HG03457 (cell line): Measurements from ENCODE around the gene CEP57.
"Not testable (repeated sequence)": the region's sequence is repeated elsewhere in the genome, so short reads cannot be mapped to it uniquely, and the experiment has no call there.

Source experiments
- ATAC-seq: cut with Tn5 transposase; IDR thresholded peaks from one replicate; pipeline ENCODE4 v1.9.1; 2021; ENCODE audit warnings: moderate number of reproducible peaks; ENCODE audit not compliant: unreplicated experiment

CEP57 gene

DNA sequence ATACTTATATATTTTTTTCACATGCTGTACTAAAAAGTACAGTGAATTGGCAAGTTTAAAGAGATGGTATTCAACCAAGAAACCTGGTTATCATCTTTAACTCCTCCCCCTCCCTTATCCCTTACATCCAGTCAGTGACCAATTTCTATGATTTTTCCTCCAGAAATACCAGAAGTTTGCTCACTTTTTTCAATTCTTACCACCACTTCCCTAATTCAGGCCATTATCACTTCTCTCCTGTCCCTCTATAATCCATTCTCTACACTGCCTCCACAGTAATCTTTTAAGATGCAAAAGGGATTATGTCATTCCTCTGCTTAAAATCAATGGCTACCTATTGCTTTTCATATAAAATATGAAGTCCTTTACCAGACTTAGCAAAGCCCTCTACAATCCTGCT, 62.8 kb downstream of the CEP57 start:
- ATAC-seq: no peak

DNA sequence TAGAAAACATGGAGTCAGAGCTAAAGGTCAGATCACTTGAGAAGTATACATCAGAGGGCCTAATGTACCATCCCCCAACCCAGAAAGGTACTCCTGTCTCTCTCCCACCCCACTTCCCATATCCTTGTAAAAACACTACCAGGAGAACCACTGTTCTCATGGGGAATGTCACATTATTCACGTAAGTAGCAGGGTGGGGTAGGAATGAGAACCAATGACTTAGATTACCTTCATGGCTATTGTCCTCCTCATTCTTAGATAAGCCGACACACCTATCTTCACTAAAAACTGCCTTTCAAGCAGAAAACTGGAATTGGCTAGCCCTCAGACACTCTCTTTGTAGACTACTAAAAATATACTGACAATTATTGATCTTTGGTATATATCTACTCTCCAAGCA, 63.6 kb downstream of the CEP57 start:
- no peak for ATAC-seq

DNA sequence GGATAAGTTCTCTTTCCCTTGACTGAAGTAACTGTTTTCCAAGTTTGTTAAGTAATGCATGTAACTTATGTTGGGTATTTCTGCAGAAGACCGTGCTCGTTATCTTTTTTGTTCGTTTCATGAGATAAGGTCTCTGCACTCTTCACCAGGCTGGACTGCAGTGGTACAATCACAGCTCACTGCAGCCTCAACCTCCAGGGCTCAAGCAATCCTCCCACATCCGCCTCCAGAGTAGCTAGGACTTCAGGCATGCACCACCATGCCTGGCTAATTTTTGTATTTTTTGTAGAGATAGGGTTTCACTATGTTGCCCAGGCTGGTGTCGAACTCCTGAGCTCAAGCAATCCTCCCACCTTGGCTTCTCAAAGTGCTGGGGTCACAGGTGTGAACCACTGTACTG, 64.1 kb downstream of the CEP57 start:
- not testable (repeated sequence) for ATAC-seq

DNA sequence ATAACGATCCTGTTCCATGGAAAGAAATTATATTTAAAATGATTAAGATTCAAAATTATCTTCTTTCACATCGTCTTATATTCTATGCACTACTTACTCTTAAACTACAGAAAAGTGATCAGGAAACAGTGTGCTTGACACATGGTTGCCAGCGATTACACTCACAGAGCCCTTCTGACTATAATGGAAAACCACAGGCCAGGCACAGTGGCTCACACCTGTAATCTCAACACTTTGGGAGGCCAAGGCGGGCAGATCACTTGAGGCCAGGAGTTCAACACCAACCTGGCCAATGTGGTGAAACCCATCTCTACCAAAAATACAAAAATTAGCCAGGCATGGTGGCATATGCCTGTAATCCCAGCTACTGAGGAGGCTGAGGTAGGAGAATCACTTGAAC, 69.7 kb downstream of the CEP57 start:
- ATAC-seq: not testable (repeated sequence)

DNA sequence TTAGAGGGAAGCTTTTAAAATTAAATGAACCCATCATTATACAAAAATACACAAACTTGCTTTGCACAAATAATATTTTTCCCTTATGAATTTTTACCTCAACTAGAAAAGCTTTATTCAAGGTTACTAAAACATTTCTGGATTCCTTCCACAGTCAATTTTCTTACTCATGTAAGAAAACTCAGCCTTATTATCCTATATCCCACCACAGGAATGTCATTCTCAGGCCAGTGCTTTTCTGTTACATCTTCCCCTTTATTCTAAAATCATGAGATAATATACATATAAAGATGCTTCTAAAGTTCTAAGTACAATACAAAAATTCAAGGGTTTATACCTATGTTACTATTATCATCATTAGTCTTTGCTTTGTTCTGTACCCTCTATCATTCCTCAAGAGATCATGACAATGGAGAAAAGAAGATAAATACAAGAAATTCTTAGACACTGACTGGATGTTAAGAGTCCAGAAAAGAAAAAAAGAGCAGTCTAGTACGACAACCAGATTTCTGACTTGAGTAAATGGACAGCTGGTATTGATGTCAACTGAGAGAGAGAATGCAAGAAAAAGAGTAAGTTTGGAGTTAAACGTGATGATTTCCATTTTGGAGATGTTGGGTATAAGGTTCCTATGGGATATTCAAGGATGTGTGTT, 73.3 kb downstream of the CEP57 start:
- no peak for ATAC-seq

DNA sequence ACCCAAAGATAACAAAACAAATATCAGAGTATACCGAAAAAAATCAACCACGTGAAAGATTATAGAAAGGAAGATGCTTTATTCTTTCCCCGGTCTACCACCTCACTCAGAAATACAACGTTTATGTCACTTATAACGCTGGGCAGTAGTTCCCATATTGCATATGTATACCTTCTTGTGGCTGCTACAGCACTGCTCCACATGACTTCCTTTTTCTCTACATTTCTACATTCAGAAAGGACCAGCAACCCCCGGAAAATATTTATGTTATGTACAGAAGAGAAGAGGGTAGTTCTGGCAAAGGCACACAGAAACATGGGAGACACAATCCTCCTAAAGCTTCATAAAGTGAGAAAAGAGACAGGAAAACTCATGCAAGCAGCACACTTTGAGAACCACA, 76.8 kb downstream of the CEP57 start:
- no peak for ATAC-seq

DNA sequence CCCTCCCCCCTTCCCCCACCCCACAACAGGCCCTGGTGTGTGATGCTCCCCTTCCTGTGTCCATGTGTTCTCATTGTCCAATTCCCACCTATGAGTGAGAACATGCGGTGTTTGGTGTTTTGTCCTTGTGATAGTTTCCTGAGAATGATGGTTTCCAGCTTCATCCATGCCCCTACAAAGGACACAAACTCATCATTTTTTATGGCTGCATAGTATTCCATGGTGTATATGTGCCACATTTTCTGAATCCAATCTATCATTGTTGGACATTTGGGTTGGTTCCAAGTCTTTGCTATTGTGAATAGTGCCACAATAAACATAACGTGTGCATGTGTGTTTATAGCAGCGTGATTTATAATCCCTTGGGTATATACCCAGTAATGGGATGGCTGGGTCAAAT, 80.6 kb downstream of the CEP57 start:
- ATAC-seq: not testable (repeated sequence)

DNA sequence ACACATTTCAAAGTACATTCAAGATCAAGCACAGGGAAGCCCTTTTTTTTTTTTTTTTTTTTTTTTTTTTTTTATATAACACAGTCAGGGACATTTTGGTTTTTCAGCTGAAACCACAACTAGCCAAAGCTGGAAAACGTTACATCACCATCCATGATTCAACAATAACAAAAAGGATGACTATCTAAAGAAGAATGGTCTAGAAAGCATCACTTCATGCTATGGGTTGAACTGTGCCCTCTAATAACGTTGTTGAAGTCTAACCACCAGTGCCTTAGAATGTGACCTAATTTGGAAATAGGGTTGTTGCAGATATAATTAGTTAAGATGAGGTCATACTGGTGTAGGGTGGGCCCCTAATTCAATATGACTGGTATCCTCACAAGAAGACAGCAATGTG, 87.0 kb downstream of the CEP57 start:
- ATAC-seq: no peak
